Cardiac muscle cell (in vitro differentiated cells and primary cell): ENCODE measurements around the gene SNW1. TPM values are rescaled to one million over a fixed set of nuclear protein-coding genes. Genes with fewer than 3 reads are reported as not detected.

Experiments used
- DNase-seq, 2 donors: peaks; one replicate each; pipeline versions ENCODE4 v3.0.0 to v3.0.0-alpha.2; 2010 to 2017; ENCODE audit warnings: low read depth in 1 of 2, low spot score in 1 of 2
- H3K27ac ChIP-seq: fragments of 200-600 bp; sonication (generic); 2 replicates; pipeline ENCODE4 v1.5.1; 2016
- H3K27me3 ChIP-seq: fragments of 200-600 bp; sonication (generic); 2 replicates; pipeline ENCODE4 v1.6.0; 2016; ENCODE audit warnings: control low read depth
- H3K36me3 ChIP-seq: fragments of 200-600 bp; sonication (generic); 2 replicates; pipeline ENCODE4 v1.5.1; 2016; ENCODE audit warnings: control low read depth
- H3K4me1 ChIP-seq: fragments of 200-600 bp; sonication (generic); 2 replicates; pipeline ENCODE4 v1.8.1; 2017; ENCODE audit warnings: low read depth, mild to moderate bottlenecking, mixed run types
- H3K4me3 ChIP-seq: fragments of 200-600 bp; sonication (generic); 2 replicates; pipeline ENCODE4 v1.5.1; 2016; ENCODE audit warnings: mild to moderate bottlenecking
- H3K9me3 ChIP-seq: fragments of 200-600 bp; sonication (generic); 2 replicates; pipeline ENCODE4 v1.5.1; 2017; ENCODE audit warnings: low read depth, mild to moderate bottlenecking, control low read depth
- polyA plus RNA-seq: library from polyadenylated mRNA; unstranded; fragments of >200 nt; fragmentation: Nextera tagmentation; extraction: Ambion mirVana; gene quantifications from 2 replicates; pipeline ENCODE4 v1.2.1, GENCODE V29; 2016
- total RNA-seq: library from RNA; depleted of rRNA; stranded (reverse); fragments of >200 nt; gene quantifications from 2 replicates; pipeline ENCODE4 v1.2.3, GENCODE V29; 2016
- TF ChIP-seq, protein P1 (sequence below): IDR thresholded peaks from 2 replicates; pipeline ENCODE4 v1.5.1; 2012; ENCODE audit warnings: low read depth, mild to moderate bottlenecking, low read length

The SNW1 gene
- total and polyA plus RNA-seq, 2 experiments from 2014 or later = 63.3 to 66.7 TPM

DNA sequence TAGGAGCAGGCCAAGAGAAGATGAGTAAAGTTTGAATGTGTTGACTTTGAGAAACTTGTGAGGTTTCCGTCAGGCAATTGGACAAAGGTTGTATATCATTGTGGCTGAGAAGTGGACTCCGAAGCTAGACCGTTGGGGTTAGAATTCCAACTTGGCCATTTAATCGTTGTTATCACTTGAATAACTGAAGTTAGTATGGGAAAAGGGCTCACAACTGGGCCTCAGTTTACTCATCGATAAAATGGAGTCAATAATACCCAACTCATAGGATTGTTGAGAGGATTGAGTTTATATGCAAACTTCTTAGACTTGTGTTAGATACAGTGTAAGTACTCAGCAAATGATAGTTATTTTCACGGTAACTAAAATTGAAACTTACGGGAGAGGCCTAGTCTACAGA is 52.2 kb downstream of the SNW1 start:
- TF ChIP-seq, protein P1, sequence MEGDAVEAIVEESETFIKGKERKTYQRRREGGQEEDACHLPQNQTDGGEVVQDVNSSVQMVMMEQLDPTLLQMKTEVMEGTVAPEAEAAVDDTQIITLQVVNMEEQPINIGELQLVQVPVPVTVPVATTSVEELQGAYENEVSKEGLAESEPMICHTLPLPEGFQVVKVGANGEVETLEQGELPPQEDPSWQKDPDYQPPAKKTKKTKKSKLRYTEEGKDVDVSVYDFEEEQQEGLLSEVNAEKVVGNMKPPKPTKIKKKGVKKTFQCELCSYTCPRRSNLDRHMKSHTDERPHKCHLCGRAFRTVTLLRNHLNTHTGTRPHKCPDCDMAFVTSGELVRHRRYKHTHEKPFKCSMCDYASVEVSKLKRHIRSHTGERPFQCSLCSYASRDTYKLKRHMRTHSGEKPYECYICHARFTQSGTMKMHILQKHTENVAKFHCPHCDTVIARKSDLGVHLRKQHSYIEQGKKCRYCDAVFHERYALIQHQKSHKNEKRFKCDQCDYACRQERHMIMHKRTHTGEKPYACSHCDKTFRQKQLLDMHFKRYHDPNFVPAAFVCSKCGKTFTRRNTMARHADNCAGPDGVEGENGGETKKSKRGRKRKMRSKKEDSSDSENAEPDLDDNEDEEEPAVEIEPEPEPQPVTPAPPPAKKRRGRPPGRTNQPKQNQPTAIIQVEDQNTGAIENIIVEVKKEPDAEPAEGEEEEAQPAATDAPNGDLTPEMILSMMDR = no peak
- Histone ChIP-seq H3K4me1 (peaks cover 15% of the 10 kb centered on the region), H3K9me3 (no peaks in the 10 kb centered on the region), H3K36me3 (peaks cover 30% of the 10 kb centered on the region), H3K27ac (no peak overlapping the region), H3K27me3 (no peaks in the 10 kb centered on the region), H3K4me3 (peak overlapping the region; percentile 88)
- no peak for DNase-seq

DNA sequence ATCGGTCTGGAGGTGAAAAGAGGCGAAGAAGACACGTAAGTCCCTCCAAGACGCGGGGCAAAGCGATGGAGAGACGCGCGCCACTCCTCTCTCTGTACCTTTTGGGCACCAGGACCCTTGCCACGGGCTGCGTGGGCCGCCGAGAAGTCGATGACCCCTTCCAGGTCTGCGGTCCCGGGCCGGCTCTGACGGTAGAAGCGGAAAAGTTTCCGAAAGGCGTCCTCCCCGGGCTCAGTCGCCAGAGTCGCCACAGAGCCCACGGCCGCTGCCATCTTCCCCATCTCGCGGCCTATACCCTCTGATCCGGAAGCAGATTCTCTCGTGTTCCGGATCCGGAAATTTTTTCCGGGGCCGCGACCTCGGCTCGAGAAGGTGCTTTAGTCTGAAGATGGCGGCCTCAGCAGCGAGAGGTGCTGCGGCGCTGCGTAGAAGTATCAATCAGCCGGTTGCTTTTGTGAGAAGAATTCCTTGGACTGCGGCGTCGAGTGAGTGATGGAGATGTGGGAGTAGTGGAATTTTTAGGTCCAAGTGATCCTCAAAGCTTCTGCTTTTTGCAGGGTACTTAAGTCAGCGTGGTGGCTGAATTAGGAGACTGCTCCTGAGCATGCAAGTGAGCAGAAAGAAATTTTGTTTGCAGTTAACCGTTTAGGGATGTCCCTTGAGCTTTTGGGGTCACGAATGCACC is 53.1 kb downstream of the SNW1 start, which contains the start of the genes ALKBH1 and SLIRP:
ALKBH1 (minus strand) TSS at position 300 of the 685 bp plus-strand sequence; CDS start at position 281, 19 bp downstream.
SLIRP (plus strand) TSS at position 380 of the 685 bp plus-strand sequence; CDS start at position 389, 9 bp downstream.
- TF ChIP-seq, protein P1 = no peak
- Histone ChIP-seq H3K9me3 (no peaks in the 10 kb centered on the region), H3K27ac (peak within 1 kb of the TSS; percentile 57), H3K4me3 (peak within 1 kb of the TSS; percentile 88), H3K27me3 (no peaks in the 10 kb centered on the region), H3K4me1 (peaks cover 15% of the 10 kb centered on the region), H3K36me3 (peaks cover 27% of the 10 kb centered on the region)
- peak; percentile 78 to 92 for DNase-seq

DNA sequence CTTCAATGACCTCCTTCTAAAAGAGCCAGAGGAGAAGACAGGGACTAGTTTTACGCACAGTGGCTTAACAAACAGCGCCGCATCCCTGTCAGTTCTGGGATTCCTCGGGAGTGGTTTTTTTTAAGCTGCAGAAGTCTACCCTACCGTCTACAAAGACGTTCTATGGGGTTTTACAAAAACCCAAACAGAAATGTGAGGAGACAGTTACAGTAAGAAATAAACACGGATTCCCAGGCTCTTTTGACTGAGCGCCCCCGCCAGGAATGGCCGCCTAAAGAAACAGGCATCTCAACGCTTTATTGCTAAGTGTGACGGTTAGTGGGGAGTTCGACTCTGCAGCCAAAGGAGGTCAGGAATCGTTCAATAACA is 53.6 kb downstream of the SNW1 start:
- no peaks in the 10 kb centered on the region for H3K9me3 ChIP-seq
- peak overlapping the region; percentile 88 for H3K4me3 ChIP-seq
- DNase-seq = peak in 1 of 2 donors; percentile 45
- peak overlapping the region; percentile 57 for H3K27ac ChIP-seq
- H3K36me3 ChIP-seq = peaks cover 23% of the 10 kb centered on the region
- TF ChIP-seq, protein P1 = peak; percentile 43
- no peaks in the 10 kb centered on the region for H3K27me3 ChIP-seq
- peaks cover 15% of the 10 kb centered on the region for H3K4me1 ChIP-seq

DNA sequence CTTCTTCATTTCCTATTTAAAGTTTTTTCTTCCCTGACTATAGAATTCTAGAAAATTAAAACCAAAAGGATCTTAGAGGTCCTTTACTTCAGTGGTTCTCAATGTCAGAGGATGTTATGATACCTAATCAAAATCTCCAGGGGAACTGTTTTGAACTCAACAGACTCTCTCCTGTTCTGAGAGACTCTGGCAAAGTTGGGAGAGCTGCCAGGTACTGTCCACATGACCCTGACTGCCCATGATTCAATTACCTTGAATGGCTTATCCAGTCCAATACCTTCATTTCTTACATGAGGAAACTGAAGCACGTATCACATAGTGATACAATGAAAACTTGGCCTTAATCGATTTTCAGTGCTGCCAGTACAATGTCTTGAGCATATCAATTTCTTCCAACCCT is 69.7 kb downstream of the SNW1 start:
- no peaks in the 10 kb centered on the region for H3K27me3 ChIP-seq
- H3K4me1 ChIP-seq = no peaks in the 10 kb centered on the region

DNA sequence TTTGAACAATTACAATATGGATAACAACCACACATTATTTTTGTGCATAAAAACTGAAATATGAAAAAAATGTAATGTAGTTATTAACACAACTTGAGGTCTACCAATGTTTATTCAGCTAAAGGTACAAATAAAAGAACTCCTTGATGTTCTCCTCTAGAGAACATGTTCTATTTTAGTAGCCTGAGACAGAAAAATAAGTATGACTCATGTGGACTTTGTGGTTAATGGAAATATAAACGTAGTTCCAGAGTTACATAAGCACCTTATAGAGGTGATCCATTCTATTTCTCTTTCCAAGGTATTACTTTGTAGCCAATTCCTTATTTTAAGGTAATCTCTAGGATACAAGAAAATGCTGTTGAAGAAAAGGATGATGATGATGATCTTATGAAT is 78.8 kb downstream of the SNW1 start:
- peaks cover under 1% of the 10 kb centered on the region for H3K36me3 ChIP-seq
- H3K27me3 ChIP-seq = no peaks in the 10 kb centered on the region
- H3K4me3 ChIP-seq = no peak overlapping the region
- DNase-seq = peak in 1 of 2 donors; percentile 11
- H3K9me3 ChIP-seq = no peaks in the 10 kb centered on the region
- H3K4me1 ChIP-seq = no peaks in the 10 kb centered on the region
- no peak overlapping the region for H3K27ac ChIP-seq
- TF ChIP-seq, protein P1 = no peak

More for the DNA sequence above, 69.7 kb downstream of the SNW1 start:
- DNase-seq = no peak
- H3K36me3 ChIP-seq = peaks cover 26% of the 10 kb centered on the region
- H3K27ac ChIP-seq = no peak overlapping the region
- H3K4me3 ChIP-seq = no peak overlapping the region
- H3K9me3 ChIP-seq = no peaks in the 10 kb centered on the region
- TF ChIP-seq, protein P1 = no peak
